OCI-M1 (cell line): Measurements from ENCODE around the gene ZKSCAN7.
"Not testable (repeated sequence)": the region's sequence is repeated elsewhere in the genome, so short reads cannot be mapped to it uniquely, and the experiment has no call there.

Source experiments
- DNase-seq: peaks from one replicate; lab custom pipeline; 2025; lab: John Stamatoyannopoulos, UW

Gene ZKSCAN7

GRCh38 chr3:44554626-44555592, at the start of gene ZKSCAN7:
ZKSCAN7 (plus strand) TSS chr3:44555193; CDS start chr3:44557048, 1,855 bp downstream.
- DNase-seq: peak; percentile 6

DNA sequence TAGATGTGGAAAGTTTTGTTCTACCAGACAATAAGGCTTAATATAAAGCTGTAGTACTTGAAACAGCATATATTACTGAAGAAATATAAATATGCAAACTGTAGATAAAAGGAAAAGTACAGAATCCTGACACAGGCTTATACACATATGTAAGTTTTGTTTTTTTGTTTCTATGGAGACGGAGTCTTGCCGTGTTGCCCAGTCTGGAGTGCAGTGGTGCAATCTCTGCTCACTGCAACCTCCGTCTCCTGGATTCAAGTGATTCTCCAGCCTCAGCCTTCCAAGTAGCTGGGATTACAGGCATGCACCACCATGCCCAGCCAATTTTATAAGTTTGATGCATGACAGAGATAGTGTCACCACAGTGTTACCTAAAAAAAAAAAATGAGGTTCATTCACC, 48.4 kb upstream of the ZKSCAN7 start:
- no peak for DNase-seq

DNA sequence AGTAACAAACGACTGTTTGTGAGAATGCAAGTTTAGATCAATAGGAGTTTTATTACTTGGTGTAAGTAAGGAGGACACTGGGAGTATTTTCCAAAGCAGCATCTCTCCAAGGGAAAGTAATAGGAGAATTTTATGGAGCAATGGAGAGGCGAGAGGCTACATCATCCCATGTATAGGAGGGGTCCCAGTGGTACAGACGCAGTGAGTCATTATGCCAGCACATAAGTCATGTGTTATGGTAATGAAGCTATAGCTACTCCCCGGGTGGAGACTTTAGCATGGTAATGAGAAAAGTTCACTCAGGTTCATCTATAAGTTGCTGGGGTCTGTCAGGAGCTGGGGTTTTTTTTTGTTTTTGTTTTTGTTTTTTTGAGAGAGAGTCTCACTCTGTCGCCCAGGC, 48.0 kb upstream of the ZKSCAN7 start:
- no peak for DNase-seq

GRCh38 chr3:44509393-44509921, 45.5 kb upstream of the ZKSCAN7 start:
- DNase-seq: peak; percentile 57

DNA sequence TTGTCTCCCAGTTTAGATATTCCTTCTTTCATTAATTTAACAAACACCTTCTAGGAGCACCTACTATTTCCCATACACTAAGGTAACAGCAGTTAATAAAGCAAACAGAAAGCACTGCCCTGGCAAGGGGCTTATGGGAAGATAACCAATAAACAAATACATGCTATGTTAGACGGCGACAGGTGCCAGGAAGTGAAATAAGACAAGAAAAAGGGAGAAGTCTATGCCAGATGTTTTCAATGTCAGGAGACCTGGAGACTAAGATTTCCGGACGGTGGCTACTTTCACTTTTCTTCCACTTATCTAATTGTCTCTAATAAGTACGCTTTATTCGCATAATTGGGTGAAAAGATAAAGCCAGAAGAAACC, 45.0 kb upstream of the ZKSCAN7 start:
- peak; percentile 63 for DNase-seq

- DNase-seq: no peak
Observed at GRCh38 chr3:44511238-44511566, 43.8 kb upstream of the ZKSCAN7 start.

DNA sequence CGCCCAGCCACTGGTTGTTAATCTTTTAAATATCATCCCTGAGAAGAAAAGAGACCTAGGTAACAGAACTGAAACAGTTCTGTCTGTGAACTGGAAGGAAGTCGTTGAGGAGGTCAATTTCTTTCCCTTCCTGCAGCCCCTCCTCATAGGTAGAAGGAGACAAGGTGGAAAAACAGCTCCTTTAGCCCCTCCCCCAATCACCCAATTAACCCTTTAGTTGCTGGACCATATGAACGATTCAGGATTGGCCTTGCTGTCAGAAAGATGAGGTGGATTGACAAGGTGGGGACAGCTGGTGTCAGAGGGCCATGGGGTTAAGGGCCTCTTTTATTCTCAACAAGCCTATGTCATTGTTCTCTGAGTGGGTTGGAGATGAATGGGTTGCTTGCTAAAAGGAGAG, 41.5 kb upstream of the ZKSCAN7 start:
- DNase-seq: no peak

GRCh38 chr3:44516230-44516629, 38.8 kb upstream of the ZKSCAN7 start:
- DNase-seq: peak; percentile 75

GRCh38 chr3:44518782-44519156, 36.2 kb upstream of the ZKSCAN7 start:
- no peak for DNase-seq

DNA sequence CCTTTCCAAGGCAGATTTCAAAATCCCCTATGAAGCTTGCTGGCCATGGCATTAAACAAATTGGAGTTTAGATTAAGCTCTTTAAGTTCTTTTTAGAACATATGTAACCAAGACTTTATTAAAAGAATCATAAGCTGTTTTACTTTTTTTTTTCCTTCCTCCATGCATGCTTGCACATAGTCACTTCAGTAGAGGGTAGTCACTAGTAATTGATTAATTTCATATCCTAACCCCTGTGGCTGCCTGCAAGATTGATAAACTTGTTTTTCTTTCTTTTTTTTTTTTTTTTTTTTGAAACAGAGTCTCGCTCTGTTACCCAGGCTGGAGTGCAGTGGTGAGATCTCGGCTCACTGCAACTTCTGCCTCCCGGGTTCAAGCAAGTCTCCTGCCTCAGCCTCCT, 33.3 kb upstream of the ZKSCAN7 start:
- DNase-seq: no peak

- peak; percentile 30 for DNase-seq
Observed at GRCh38 chr3:44522494-44522933, 32.5 kb upstream of the ZKSCAN7 start.

DNA sequence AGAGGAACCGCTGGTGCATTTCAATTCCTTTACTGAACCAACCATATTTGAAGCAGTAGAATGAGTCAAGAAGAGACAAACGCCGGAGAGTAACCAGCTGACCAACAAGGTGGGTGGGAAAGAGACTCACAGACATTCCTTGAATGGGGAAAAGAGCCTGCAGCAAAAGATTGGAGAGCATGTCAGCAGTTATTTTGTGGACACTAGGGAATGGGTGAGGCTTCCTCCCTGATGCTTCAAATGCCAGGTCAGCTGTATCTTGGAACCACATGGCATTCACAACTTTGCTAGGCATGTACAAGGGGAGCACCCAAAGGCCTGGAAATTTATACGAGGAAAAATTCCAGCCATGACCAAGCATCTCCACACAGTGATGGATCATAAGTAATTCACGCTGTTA, 29.9 kb upstream of the ZKSCAN7 start:
- no peak for DNase-seq

DNA sequence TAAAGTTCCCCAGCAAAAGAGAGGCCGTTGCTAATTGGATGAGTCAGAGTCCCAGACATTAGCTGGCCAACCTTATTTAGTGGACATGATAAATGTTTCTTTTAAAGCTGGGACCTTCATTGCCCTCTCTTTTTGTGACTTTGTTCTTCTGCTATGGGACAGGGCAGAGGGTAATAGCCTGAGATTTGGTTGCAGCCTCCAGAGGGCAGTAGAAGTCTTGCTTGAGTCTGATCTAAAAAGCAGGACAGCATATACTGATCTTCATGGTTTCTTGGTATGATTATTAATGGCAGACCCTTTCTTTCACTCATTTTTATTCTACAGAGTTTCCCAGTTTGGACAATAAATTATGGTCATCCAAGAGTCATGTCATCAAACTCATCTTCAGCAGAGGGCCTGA, 25.1 kb upstream of the ZKSCAN7 start:
- peak; percentile 12 for DNase-seq

DNA sequence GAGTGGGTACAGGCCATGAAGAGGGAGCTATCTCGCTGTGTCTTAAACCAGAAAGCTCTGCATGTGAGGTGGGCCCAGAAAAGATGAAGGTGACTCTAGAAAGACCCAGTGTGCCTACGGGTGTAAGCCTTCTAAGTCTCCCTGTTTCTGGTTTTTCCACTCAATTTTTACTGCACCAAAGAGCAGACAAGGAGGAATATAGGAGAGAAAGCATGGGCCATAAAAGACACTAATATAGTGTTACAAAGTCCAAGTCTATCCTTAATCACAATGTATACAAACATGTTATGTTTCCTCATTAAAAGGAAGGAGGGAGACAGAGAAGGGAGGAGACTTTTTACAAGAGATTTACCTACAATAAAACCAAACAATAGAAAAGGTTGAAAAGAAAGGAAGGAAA, 24.1 kb upstream of the ZKSCAN7 start:
- DNase-seq: no peak

DNA sequence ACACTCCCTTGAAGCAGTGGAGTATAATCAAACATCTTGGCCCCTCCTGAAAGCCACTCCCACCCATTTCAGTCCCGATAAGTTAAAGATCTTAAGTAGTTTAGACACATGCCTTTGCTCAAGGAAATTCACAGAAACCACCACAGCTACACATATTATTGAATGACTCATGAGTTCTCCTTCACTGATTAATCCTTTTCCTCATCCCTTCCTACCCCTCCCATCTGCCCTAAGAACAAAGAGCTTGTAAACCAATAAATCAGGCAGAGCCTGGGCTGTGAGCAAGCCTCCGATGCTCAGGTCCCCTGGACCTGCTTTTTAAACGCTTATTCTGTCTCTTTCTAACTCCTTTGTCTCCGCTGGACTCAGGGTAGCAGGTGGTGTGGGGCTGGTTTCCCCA, 20.3 kb upstream of the ZKSCAN7 start:
- DNase-seq: not testable (repeated sequence)

- no peak for DNase-seq
Observed at GRCh38 chr3:44535364-44535763, 19.6 kb upstream of the ZKSCAN7 start.

DNA sequence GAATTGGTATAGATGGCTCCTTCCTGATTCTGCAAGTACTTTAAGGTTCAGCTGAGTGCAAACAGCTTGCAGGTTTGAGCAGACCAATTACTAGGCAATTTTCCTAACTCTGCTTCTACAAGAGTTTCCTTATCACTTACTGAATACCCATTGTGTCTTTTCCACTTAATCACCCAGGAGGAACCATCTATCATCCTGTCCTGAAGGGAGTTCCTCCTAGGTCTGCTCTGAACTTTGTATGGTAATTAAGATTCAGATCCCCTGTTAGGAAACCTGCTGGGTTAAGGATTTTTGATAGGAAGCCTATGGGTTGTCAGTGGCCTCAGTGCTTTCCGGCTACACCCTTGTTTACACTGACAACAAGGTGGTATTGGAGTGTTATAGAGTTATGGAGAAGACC, 10.2 kb upstream of the ZKSCAN7 start:
- not testable (repeated sequence) for DNase-seq

- no peak for DNase-seq
Observed at GRCh38 chr3:44555723-44556122, 730 bp downstream of the ZKSCAN7 start.

DNA sequence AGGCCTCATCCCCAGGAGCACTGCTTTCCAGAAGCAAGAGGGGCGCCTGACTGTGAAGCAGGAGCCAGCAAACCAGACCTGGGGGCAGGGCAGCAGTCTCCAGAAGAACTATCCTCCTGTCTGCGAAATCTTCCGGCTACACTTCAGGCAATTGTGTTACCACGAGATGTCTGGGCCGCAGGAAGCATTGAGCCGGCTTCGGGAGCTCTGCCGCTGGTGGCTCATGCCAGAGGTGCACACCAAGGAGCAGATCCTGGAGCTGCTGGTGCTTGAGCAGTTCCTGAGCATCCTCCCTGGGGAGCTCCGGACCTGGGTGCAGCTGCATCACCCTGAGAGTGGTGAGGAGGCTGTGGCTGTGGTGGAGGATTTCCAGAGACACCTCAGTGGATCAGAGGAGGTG, 2.1 kb downstream of the ZKSCAN7 start:
- no peak for DNase-seq

GRCh38 chr3:44561076-44561475, 6.1 kb downstream of the ZKSCAN7 start:
- DNase-seq: no peak

DNA sequence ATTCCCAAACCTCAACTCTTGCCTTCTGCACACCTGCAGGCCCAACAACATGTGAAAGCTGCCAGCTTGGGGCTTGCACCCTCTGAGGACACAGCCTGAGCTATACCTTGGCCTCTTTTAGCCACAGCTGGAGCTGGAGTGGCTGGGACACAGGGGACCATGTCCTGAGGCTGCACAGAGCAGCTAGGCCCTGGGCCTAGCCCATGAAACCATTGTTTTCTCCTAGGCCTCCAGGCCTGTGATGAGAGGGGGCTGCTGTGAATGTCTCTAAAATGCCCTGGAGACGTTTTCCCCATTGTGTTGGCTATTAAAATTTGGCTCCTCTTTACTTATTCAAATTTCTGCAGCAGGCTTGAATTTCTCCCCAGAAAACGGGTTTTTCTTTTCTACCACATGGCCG, 7.2 kb downstream of the ZKSCAN7 start:
- DNase-seq: no peak

GRCh38 chr3:44568561-44568960, 13.6 kb downstream of the ZKSCAN7 start:
- DNase-seq: no peak

- DNase-seq: no peak
Observed at GRCh38 chr3:44571024-44571423, 16.0 kb downstream of the ZKSCAN7 start.

- DNase-seq: no peak
Observed at GRCh38 chr3:44576613-44577012, 21.6 kb downstream of the ZKSCAN7 start.
